ENCODE measurements around the gene LRRC10B. TPM values are rescaled to one million over a fixed set of nuclear protein-coding genes. Genes with fewer than 3 reads are reported as not detected.

LRRC10B gene
- total and polyA plus RNA-seq, 2 experiments from 2014 or later, result 0.43 TPM; not detected in 1

GRCh38 chr11:61555051-61555969 is 46.8 kb downstream of the LRRC10B start:
- Histone ChIP-seq H3K9me3 (ENCODE audit: low read depth) (no peaks in the 10 kb centered on the region), H3K9me2 (ENCODE audit: insufficient read depth) (no peaks in the 10 kb centered on the region), H4K20me1 (ENCODE audit: insufficient read depth) (no peaks in the 10 kb centered on the region), H2AFZ (no peak overlapping the region), H3K4me1 (ENCODE audit: insufficient read depth) (peaks cover 24% of the 10 kb centered on the region), H3F3A (ENCODE audit: insufficient read depth) (no peaks in the 10 kb centered on the region), H3K4me3 (peak overlapping the region; percentile 51), H3K9ac (peak overlapping the region; percentile 15; the same call in 1 of the 2 replicates), H3K27ac (no peak overlapping the region), H3K4me2 (ENCODE audit: unreplicated experiment) (peak overlapping the region; percentile 80), H3K27me3 (replicated peaks; ENCODE audit: insufficient read depth) (peaks cover 19% of the 10 kb centered on the region), H3K79me2 (ENCODE audit: insufficient read depth) (no peaks in the 10 kb centered on the region), H3K36me3 (ENCODE audit: low read depth) (no peaks in the 10 kb centered on the region)
- 2 to 6% methylated on average over 22 to 57 of the region's 57 CpGs for WGBS, 2 experiments (ENCODE audit: low coverage in 1 of 2, low lambda C conversion rate in 2 of 2, missing lambda C conversion rate in 2 of 2)
- DNase-seq, result peak; percentile 48
- in situ Hi-C loops (cut with MboI), result no loop called here
- TF ChIP-seq EZH2phosphoT487 (IDR thresholded peaks at IDR 0.05; ENCODE audit: insufficient read depth, low read depth) (no peak), EZH2 (IDR thresholded peaks at IDR 0.05; ENCODE audit: insufficient read depth, poor library complexity, severe bottlenecking) (no peak)

- H3K4me2 ChIP-seq (ENCODE audit: unreplicated experiment), result no peak overlapping the region
- no peak overlapping the region for H2AFZ ChIP-seq
- H3F3A ChIP-seq (ENCODE audit: insufficient read depth), result no peaks in the 10 kb centered on the region
- no peak for TF ChIP-seq EZH2phosphoT487 (IDR thresholded peaks at IDR 0.05; ENCODE audit: insufficient read depth, low read depth)
- TF ChIP-seq EZH2 (IDR thresholded peaks at IDR 0.05; ENCODE audit: insufficient read depth, poor library complexity, severe bottlenecking), result no peak
- WGBS, 2 experiments (ENCODE audit: low coverage in 1 of 2, low lambda C conversion rate in 2 of 2, missing lambda C conversion rate in 2 of 2), result 69 to 80% methylated on average over 3 to 10 of the region's 10 CpGs
- no peak overlapping the region for H3K4me3 ChIP-seq
- no peak overlapping the region for H3K27ac ChIP-seq
- DNase-seq, result no peak
- peaks cover 19% of the 10 kb centered on the region for H3K27me3 ChIP-seq (replicated peaks; ENCODE audit: insufficient read depth)
- no peaks in the 10 kb centered on the region for H4K20me1 ChIP-seq (ENCODE audit: insufficient read depth)
- H3K4me1 ChIP-seq (ENCODE audit: insufficient read depth), result peaks cover 24% of the 10 kb centered on the region
- no peaks in the 10 kb centered on the region for H3K79me2 ChIP-seq (ENCODE audit: insufficient read depth)
- in situ Hi-C loops (cut with MboI), result no loop called here
- no peak overlapping the region for H3K9ac ChIP-seq
- no peaks in the 10 kb centered on the region for H3K9me2 ChIP-seq (ENCODE audit: insufficient read depth)
- H3K9me3 ChIP-seq (ENCODE audit: low read depth), result no peaks in the 10 kb centered on the region
- H3K36me3 ChIP-seq (ENCODE audit: low read depth), result no peaks in the 10 kb centered on the region
Measured at GRCh38 chr11:61555978-61556377, 47.4 kb downstream of the LRRC10B start.

- no peak for DNase-seq
- TF ChIP-seq EZH2phosphoT487 (IDR thresholded peaks at IDR 0.05; ENCODE audit: insufficient read depth, low read depth) (no peak), EZH2 (IDR thresholded peaks at IDR 0.05; ENCODE audit: insufficient read depth, poor library complexity, severe bottlenecking) (no peak)
- Histone ChIP-seq H3K27ac (no peak overlapping the region), H3K4me2 (ENCODE audit: unreplicated experiment) (no peak overlapping the region), H4K20me1 (ENCODE audit: insufficient read depth) (no peaks in the 10 kb centered on the region), H3K9me2 (ENCODE audit: insufficient read depth) (no peaks in the 10 kb centered on the region), H2AFZ (no peak overlapping the region), H3K4me1 (ENCODE audit: insufficient read depth) (peaks cover 20% of the 10 kb centered on the region), H3K9ac (no peak overlapping the region), H3K4me3 (no peak overlapping the region), H3K79me2 (ENCODE audit: insufficient read depth) (no peaks in the 10 kb centered on the region), H3K9me3 (ENCODE audit: low read depth) (no peaks in the 10 kb centered on the region), H3K36me3 (ENCODE audit: low read depth) (no peaks in the 10 kb centered on the region), H3F3A (ENCODE audit: insufficient read depth) (no peaks in the 10 kb centered on the region), H3K27me3 (replicated peaks; ENCODE audit: insufficient read depth) (peaks cover 19% of the 10 kb centered on the region)
- in situ Hi-C loops (cut with MboI), result no loop called here
- 44 to 57% methylated on average over 3 of the region's 3 CpGs for WGBS, 2 experiments (ENCODE audit: low coverage in 1 of 2, low lambda C conversion rate in 2 of 2, missing lambda C conversion rate in 2 of 2)
Measured at GRCh38 chr11:61556621-61557020, 48.1 kb downstream of the LRRC10B start.

MicroRNAs encoded within 50 kb of the gene (microRNA counts, 767-probe panel; counts per million panel counts)
- 447 counts per million, percentile 86 among the panel's probes with 10 or more counts for microRNA hsa-miR-4488

Small RNA genes lying within 50 kb of the gene (microRNA-seq; reads per million reads assigned to microRNA genes)
- gene MIR4488 (ENCODE audit: borderline number of aligned reads), result not detected

Small RNA genes lying within 50 kb of the gene (small RNA-seq; reads per million reads assigned to genes)
- gene MIR4488 (ENCODE audit: low read depth, low replicate concordance), result not detected

Other genes with a start within 250 kb of the LRRC10B start
- 0.76 and 1.1 TPM in 2 replicates for gene VWCE, start 213.4 kb upstream of the LRRC10B start, total RNA-seq (2014; rRNA removed; shearing (Covaris generic))
- gene VWCE, start 213.4 kb upstream of the LRRC10B start, polyA plus RNA-seq (2016; fragmentation: Nextera tagmentation; extraction: Ambion mirVana), result 0.61 and 0.70 TPM in 2 replicates
- gene DDB1, start 175.6 kb upstream of the LRRC10B start, total RNA-seq (2014; rRNA removed; shearing (Covaris generic)), result 229 and 252 TPM in 2 replicates
- 160 and 162 TPM in 2 replicates for gene DDB1, start 175.6 kb upstream of the LRRC10B start, polyA plus RNA-seq (2016; fragmentation: Nextera tagmentation; extraction: Ambion mirVana)
- gene TKFC, start 175.5 kb upstream of the LRRC10B start, total RNA-seq (2014; rRNA removed; shearing (Covaris generic)), result 44.3 and 44.6 TPM in 2 replicates
- 35.3 and 39.8 TPM in 2 replicates for gene TKFC, start 175.5 kb upstream of the LRRC10B start, polyA plus RNA-seq (2016; fragmentation: Nextera tagmentation; extraction: Ambion mirVana)
- gene CYB561A3, start 146.9 kb upstream of the LRRC10B start, total RNA-seq (2014; rRNA removed; shearing (Covaris generic)), result 38.4 and 49.0 TPM in 2 replicates
- gene CYB561A3, start 146.9 kb upstream of the LRRC10B start, polyA plus RNA-seq (2016; fragmentation: Nextera tagmentation; extraction: Ambion mirVana), result 42.9 and 52.3 TPM in 2 replicates
- 19.0 and 21.5 TPM in 2 replicates for gene TMEM138, start 146.4 kb upstream of the LRRC10B start, total RNA-seq (2014; rRNA removed; shearing (Covaris generic))
- gene TMEM138, start 146.4 kb upstream of the LRRC10B start, polyA plus RNA-seq (2016; fragmentation: Nextera tagmentation; extraction: Ambion mirVana), result 48.3 and 50.2 TPM in 2 replicates
- 23.2 and 33.9 TPM in 2 replicates for gene TMEM216, start 116.2 kb upstream of the LRRC10B start, total RNA-seq (2014; rRNA removed; shearing (Covaris generic))
- gene TMEM216, start 116.2 kb upstream of the LRRC10B start, polyA plus RNA-seq (2016; fragmentation: Nextera tagmentation; extraction: Ambion mirVana), result 20.7 and 23.1 TPM in 2 replicates
- gene CPSF7, start 78.8 kb upstream of the LRRC10B start, total RNA-seq (2014; rRNA removed; shearing (Covaris generic)), result 27.1 and 31.2 TPM in 2 replicates
- 38.2 and 42.3 TPM in 2 replicates for gene CPSF7, start 78.8 kb upstream of the LRRC10B start, polyA plus RNA-seq (2016; fragmentation: Nextera tagmentation; extraction: Ambion mirVana)
- 19.5 and 32.5 TPM in 2 replicates for gene SDHAF2, start 78.6 kb upstream of the LRRC10B start, total RNA-seq (2014; rRNA removed; shearing (Covaris generic))
- 59.5 and 60.6 TPM in 2 replicates for gene SDHAF2, start 78.6 kb upstream of the LRRC10B start, polyA plus RNA-seq (2016; fragmentation: Nextera tagmentation; extraction: Ambion mirVana)
- 1.5 and 1.9 TPM in 2 replicates for gene SYT7, start 72.3 kb downstream of the LRRC10B start, total RNA-seq (2014; rRNA removed; shearing (Covaris generic))
- 0.40 and 0.72 TPM in 2 replicates for gene SYT7, start 72.3 kb downstream of the LRRC10B start, polyA plus RNA-seq (2016; fragmentation: Nextera tagmentation; extraction: Ambion mirVana)
- gene DAGLA, start 171.6 kb downstream of the LRRC10B start, total RNA-seq (2014; rRNA removed; shearing (Covaris generic)), result 1.3 and 2.3 TPM in 2 replicates
- gene DAGLA, start 171.6 kb downstream of the LRRC10B start, polyA plus RNA-seq (2016; fragmentation: Nextera tagmentation; extraction: Ambion mirVana), result 1.3 and 1.4 TPM in 2 replicates
- not detected in 2 replicates for gene MYRF, start 243.9 kb downstream of the LRRC10B start, total RNA-seq (2014; rRNA removed; shearing (Covaris generic))
- gene MYRF, start 243.9 kb downstream of the LRRC10B start, polyA plus RNA-seq (2016; fragmentation: Nextera tagmentation; extraction: Ambion mirVana), result 0.05 and 0.16 TPM in 2 replicates